ENCODE data around the gene AK8. TPM values are rescaled to one million over a fixed set of nuclear protein-coding genes. Genes with fewer than 3 reads are reported as not detected.
A peak's percentile ranks its signal among the peaks of the same experiment; 100 is the strongest.

Gene AK8
- total RNA-seq, 1 donor from 2014 or later, result 0.98 TPM

- no peak for DNase-seq (ENCODE audit: low spot score)
These were observed 9.4 kb upstream of the AK8 start for GRCh38 chr9:132887181-132888120.

DNA sequence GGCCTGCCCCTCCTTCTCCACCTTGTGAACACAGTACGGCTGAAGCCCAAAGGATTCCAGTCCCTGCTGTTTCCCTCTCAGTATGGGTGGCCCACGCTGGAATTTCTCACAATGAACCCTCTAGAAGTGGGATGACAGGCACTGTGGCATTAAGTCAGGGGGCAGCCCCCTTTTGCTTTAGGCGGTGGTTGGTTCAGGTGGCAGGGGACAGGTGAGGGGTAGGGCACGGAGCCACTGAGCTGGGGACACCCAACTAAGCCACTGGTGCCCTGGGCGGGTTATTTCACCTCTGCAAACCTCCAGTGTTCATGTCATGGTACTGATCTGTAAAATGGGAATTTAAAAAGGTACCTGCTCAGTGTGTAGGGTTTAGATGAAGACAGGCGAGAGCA, 8.2 kb upstream of the AK8 start:
- DNase-seq (ENCODE audit: low spot score), result no peak

DNA sequence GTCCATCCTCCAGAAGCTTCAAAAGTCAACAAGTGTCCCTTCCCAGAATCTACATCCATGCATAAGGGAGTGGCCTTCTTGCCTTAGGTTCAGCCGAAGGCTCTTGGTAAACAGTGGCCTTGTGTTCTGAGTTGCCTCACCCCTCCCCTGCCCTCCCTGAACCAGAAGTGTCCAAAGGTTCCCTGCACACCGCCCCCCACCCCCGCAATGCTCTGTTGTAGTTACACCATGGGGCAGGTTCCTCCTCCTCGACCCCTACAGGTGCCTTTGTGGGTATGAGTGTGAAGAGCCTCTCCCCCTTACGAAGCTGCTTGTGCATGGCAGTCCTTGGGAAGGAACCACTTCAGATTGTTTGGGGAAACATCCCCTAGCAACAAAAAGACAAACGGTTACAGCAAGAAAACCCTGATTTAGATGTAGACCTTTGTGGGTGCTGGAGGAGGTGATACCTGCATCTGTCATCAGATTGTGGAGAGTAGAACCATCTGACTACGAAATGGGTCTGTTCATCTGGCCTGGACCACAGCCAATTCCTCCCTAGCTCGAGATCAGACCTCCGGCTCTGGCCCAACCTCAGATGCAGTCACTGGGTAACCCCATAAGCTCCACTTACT, 7.7 kb upstream of the AK8 start:
- no peak for DNase-seq (ENCODE audit: low spot score)

DNA sequence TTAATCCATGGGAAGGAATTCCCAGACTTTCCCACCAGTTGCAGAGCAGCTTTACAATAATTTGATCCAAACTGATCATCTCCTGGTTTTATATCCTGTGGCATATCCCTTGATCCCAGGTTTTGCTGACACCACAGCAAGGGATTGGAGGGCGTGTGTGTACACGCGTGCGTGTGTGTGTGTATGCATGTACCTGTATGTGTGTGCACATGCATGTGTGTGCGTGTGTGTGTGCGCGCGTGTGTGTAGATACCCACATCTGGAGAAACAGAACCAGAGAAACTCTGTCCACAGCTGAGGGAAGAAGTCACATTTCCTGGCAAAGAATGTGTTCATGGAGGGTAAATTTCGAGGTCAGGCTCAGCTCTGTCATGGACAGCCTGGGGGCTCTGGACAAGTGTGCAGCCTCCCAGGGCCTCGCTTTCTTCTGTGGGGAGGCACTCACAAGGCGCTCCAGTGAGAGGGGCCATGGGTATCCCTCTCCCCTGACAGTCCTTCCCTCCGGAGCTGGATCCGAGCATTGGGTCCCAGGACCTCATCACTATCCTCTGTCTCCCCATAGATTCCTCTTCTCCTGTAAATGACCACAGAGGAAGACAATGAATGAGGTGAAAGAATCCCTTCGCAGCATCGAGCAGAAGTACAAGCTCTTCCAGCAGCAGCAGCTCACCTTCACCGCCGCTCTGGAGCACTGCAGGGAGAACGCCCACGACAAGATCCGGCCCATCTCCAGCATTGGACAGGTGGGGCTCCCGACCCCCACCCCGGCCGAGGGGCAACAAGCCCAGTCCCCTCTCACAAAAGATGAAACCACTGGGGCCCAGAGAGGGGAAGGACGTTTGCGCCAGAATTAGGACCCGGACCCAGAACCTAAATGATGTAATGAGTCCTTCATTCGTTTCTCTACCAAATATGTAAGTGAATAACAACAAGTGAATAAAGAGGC, 5.5 kb upstream of the AK8 start:
- DNase-seq (ENCODE audit: low spot score), result no peak

DNA sequence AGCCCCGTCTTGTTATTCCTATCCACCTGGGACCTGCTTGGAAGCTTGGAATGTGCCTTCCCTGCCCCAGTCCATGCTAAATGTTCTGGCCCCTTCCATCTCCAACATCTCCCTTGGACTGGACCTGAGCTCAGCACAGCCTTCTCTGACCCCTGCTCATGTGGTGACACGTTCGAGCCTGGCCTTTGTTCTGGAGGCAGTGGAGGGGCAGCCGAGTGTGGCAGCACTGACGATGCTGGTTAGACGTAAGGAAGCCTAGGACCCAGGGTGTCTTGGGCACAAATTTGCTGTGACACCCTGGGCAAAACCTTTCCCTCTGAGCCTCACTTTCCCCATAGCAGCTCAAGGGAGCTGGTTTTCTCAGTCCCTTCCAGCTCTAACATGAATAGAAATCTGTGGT, 4.5 kb upstream of the AK8 start:
- DNase-seq (ENCODE audit: low spot score), result no peak

DNA sequence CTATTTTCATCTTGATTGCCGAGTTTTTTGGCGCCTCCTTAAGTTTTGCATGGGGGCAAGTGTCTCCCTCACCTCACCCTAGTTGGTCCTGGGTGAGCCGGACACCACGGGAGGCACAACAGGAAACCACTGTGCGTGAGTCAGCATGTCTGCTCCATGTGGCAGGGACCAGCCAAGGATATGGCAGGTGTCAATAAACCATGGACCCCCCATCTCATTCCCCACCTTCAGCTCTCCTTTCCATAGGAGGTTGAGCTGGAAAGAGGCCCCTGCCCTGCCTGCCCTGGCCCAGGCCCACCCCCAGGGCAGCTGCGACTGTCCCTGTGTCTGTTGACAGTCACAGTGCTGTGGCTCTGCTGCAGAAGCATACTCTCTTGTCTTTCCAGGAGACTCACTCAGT, 3.7 kb upstream of the AK8 start:
- DNase-seq (ENCODE audit: low spot score), result no peak

DNA sequence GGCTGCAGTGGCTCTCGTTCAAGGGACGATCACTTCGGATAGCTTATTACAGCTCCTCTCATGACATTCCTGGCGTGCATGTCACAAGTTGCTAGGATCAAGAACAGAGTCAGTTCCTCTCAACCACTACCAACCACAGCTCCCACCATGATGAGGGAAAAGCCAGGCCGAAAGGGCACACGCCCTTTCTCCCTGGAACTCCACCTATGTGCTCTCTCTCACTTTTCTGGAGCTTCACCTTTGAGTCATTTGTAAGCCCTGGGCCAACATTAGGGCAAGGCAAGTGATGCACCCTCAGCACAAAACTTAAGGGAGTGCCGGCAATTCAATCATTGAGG, 2.2 kb upstream of the AK8 start:
- no peak for DNase-seq (ENCODE audit: low spot score)

DNA sequence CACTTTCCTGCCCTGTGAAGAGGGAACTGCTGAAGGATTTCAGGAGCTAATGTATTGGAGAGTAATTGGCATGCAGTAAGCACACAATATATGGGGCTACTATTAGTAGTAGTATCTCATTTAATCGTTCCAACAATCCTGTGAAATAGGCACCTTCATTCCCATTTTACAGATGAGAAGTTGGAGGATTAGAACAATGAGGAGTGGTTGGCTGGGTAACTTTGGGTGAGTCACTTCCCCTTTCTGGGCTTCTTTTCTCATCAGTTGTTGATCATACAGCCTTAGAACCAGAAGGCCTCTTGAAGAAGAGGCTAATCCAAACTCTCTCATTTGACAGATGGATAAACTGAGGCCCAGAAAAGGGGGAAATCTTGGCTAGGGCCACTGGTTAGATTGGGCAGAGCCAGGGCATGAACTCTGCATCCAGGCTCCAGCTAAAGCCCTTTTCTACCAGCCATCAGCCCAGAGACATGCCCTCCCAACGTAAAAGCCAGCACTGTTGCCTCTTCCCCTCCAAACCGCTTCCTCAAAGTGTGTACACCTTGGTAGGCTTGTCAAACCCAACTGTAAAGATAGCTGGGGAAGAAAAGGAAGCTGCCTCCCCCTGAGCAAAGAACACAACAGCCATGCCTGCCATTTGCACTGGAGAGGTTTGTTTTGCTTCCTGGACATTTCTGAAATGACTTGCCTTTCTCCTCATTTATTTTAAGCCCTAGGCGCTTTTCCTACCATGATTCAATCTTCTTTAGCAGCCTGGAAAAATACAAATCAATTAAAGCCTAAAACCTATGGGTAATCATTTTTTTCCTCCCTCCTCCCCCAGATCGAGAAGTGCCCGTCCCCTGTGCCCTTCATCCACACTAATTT, 1.6 kb upstream of the AK8 start:
- no peak for DNase-seq (ENCODE audit: low spot score)

GRCh38 chr9:132878695-132879456, 792 bp upstream of the AK8 start, which contains the start of gene SPACA9:
Gene SPACA9 (plus strand): TSS chr9:132878898. CDS start chr9:132883948, 5,050 bp downstream.
- DNase-seq (ENCODE audit: low spot score), result peak; percentile 39

DNA sequence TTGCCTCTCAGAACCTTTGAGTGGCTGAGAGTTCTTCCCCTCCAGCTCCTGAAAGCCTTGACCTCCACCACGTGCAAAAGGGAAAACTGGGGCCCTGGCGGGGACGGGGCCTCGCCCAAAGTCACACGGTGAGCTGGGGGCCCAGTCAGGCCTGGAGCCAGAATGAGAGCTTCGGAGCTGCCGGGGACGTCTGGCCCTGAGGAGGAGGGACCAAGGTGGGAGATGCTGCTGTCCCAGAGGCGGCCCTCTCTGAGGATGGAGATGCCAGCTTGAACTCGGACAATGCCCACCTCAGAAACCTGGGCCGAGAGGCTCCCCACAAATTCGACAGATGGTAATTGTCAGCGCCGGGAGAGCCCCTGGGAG, 643 bp downstream of the AK8 start:
- DNase-seq (ENCODE audit: low spot score), result no peak

DNA sequence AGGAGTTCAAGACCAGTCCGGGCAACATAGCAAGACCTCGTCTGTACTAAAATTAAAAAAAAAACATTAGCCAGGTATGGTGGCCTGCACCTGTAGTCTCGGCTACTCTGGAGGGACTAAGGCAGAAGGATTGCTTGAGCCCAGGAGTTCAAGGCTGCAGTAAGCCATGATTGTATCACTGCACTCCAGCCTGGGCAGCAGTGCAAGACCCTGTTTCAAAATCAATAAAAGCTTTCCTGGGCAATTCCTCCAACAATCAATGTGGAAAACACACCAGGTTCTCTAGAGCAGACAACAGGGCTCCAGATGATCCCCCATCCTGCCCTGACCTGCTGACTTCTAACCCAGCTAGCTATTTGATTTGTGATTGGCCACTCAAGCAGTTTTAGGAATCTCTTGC, 1.2 kb downstream of the AK8 start:
- DNase-seq (ENCODE audit: low spot score), result no peak

GRCh38 chr9:132875159-132875558, 2.9 kb downstream of the AK8 start:
- no peak for DNase-seq (ENCODE audit: low spot score)

DNA sequence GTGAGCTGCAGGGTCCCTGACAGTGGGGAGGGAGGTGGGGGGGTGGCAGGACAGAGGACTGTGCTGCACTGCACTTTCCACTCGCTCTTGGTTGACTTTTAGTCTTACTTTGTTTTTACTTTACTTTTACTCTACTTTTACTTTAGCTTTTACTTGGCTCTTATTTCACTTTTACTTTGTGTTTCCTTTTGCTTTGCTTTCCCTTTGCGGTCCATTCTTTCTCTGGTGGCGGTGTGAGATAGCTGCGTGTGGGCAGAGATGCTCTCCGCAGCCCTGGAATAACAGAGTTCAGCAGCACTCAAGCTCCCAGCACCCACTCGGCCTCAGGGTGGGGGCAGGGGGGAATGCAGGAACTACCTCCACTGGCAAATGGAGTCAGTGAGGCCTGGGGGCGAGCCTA, 4.7 kb downstream of the AK8 start:
- DNase-seq (ENCODE audit: low spot score), result no peak

DNA sequence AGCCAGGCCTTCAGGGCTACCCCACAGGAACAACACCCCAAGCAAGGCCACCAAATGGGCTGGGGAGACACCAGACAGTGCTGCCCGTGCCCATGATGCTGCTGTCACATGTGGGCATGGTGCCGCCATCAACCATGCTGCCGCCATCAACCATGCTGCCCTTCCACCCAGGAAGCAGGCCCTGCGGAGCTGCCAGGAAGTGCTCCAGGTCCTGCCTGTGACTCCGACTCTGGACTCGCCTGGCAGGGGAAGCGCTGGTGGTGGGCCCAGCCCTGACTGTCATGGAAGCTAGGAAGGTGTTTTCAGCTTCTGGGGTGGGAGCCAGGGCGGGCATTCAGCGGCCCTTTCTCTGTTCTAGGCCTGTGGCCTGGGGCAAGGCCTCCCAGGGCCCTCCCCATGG, 8.8 kb downstream of the AK8 start:
- DNase-seq (ENCODE audit: low spot score), result no peak

GRCh38 chr9:132866898-132867297, 11.2 kb downstream of the AK8 start:
- DNase-seq (ENCODE audit: low spot score), result no peak

- no peak for DNase-seq (ENCODE audit: low spot score)
These were observed 13.4 kb downstream of the AK8 start for GRCh38 chr9:132864691-132865090.

- no peak for DNase-seq (ENCODE audit: low spot score)
These were observed 13.8 kb downstream of the AK8 start for GRCh38 chr9:132864277-132864676.

GRCh38 chr9:132863096-132863495, 15.0 kb downstream of the AK8 start:
- no peak for DNase-seq (ENCODE audit: low spot score)

DNA sequence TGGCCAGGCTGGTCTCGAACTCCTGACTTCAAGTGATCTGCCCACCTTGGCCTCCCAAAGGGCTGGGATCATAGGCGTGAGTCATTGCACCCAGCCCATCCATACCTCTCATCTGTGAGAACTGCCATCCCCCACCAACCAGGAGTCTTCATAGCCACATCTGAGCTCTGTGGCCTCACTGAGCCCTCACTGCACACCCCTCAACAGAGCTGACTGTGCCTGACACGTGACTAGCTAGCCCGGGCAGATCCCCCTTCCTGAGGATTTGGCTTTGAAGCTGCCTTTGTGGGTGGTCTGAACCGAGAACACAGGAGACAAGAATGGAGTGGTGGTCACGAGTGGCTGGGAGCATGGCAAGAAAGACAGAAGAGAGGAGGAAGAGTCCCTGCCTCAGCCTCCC, 15.6 kb downstream of the AK8 start:
- no peak for DNase-seq (ENCODE audit: low spot score)

DNA sequence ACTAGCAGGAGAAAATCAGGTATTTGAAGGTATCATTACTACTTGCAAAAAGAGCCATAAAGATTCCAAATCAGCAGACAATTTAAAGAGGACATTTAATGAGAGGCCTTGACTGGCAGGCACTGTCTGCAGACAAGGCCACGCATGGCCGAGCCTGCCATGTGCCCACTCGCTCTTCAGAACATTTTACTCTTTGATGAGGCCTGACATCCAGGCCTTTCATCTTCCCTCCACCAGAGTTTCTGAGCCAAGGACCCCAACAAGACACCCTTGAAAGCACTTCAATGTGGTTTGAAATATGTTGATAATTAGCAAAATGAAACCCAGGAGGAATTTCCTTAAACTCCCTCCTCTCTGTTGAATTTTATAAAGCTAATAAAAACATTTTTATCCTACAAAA, 16.4 kb downstream of the AK8 start:
- DNase-seq (ENCODE audit: low spot score), result no peak

DNA sequence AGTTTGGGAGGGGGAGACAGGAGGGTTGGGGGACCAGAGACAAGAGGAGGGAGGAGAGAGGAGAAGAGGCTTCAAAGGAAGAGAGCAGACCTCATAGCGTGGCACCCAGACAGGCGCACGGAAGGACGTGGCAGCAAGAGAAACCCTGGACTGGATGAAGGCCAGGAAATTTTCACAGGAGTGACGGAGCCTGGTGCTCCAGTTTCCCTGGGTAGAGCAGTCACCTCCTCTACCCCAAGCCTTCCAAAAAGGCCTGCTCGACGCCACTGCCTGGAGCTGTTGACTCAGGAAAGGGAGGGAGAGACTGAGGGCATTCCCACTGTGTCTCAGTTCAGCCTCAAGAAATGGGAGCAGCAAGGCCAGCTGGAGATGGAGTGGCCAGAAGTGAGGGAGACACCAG, 19.3 kb downstream of the AK8 start:
- no peak for DNase-seq (ENCODE audit: low spot score)
